HG02610 (cell line): ENCODE results near the gene JPT2.
"Not testable (repeated sequence)": the region's sequence is repeated elsewhere in the genome, so short reads cannot be mapped to it uniquely, and the experiment has no call there.

ENCODE experiments used
- ATAC-seq: cut with Tn5 transposase; IDR thresholded peaks from one replicate; pipeline ENCODE4 v1.9.1; 2021; ENCODE audit warnings: mild to moderate bottlenecking, moderate library complexity; ENCODE audit not compliant: unreplicated experiment

JPT2 gene

GRCh38 chr16:1727651-1728624 lies 49.9 kb downstream of the JPT2 start:
- ATAC-seq = no peak

DNA sequence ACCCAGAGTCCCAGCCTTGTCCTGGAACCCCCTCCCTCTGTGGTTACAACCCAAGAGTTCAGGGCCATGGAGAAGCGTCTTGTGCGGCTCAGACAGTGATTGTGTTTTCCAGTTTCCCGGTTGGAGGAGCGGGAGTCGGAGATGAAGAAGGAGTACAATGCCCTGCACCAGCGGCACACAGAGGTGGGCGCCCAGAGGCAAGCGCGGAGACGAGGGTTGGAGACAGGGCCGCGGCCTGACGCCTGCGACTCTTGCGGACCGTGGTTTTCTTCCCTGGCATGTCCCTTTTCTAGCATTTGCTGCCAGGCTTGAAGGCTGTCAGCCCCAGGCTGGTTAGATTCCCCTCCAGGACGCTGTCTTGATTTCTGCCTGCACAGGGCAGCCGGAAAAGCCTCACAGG lies 50.9 kb downstream of the JPT2 start:
- ATAC-seq = no peak

- no peak for ATAC-seq
These were observed 51.4 kb downstream of the JPT2 start for GRCh38 chr16:1729445-1729844.

DNA sequence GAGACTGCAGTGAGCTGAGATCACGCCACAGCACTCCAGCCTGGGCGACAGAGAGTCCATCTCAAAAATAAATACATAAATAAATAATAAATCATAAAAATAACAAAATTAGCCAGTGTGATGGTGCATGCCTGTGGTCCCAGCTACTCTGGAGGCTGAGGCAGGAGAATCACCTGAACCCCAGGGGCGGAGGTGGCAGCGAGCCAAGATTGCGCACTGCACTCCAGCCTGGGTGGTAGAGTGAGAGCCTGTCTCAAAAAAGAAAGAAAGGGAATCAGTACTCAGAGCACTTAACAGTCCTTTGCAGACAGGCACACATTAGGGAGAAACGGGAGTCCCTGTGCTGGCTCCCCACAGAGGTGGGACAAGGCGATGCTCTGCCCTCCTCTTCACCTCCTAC lies 53.0 kb downstream of the JPT2 start:
- no peak for ATAC-seq

- no peak for ATAC-seq
These were observed 53.5 kb downstream of the JPT2 start for GRCh38 chr16:1731603-1732002.

DNA sequence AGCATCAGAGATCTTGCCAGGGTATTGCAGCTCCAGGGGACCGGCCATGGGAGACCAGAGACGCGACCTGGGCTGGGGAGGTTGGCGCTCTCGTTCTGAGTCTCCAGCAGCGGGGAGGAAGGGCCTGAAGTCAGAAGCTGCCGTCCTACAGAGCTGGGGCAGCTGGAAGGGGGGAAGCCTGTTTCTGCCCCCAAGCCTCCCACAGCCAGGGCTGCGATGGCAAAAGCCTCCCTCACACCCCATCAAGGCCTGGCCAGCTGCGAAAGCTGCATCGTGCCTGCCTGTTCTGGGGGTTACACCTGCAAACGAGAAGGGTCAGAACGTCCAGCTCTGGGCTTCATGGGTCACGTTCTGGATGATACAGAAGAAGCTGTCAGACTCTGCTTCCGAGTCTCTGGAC lies 54.0 kb downstream of the JPT2 start:
- no peak for ATAC-seq

DNA sequence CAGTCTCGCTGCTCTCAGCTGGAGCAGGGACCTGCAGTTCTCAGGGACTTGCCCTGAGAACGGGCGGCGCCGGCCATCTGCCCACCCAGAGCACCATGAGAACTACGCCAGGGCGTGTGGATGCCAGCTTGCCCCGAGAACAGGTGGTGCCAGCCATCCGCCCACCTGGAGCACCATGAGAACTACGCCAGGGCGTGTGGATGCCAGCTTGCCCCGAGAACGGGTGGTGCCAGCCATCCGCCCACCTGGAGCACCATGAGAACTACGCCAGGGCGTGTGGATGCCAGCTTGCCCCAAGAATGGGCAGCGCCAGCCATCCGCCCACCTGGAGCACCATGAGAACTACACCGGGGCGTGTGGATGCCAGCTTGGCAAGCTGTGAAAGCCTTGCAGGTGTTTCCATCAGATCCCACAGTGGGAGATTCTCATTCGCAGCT lies 54.5 kb downstream of the JPT2 start:
- ATAC-seq = not testable (repeated sequence)

- no peak for ATAC-seq
These were observed 56.0 kb downstream of the JPT2 start for GRCh38 chr16:1734123-1734522.

DNA sequence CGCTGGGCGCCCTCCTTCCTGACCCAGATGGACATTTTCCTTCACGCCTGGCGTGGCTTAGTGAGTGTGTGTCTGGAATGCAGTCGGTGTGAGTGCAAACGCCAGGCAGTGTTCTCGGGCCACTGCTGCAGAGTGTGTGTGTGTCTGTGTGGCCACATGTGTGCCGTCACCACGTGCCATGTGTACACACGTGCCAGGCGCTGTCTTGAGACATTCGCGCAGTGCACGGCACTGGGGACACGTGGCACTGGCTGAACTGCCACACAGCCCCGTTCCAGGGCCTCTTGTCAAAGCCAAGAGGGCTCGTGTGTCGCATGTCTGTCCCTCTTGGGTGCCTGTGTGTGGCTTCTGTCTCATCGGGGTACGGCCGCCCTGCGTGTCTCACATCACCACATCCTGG lies 56.7 kb downstream of the JPT2 start:
- ATAC-seq = no peak

GRCh38 chr16:1740234-1740633 lies 62.2 kb downstream of the JPT2 start:
- no peak for ATAC-seq

GRCh38 chr16:1740781-1741490 lies 62.9 kb downstream of the JPT2 start:
- no peak for ATAC-seq

GRCh38 chr16:1741553-1742165 lies 63.6 kb downstream of the JPT2 start:
- ATAC-seq = no peak

DNA sequence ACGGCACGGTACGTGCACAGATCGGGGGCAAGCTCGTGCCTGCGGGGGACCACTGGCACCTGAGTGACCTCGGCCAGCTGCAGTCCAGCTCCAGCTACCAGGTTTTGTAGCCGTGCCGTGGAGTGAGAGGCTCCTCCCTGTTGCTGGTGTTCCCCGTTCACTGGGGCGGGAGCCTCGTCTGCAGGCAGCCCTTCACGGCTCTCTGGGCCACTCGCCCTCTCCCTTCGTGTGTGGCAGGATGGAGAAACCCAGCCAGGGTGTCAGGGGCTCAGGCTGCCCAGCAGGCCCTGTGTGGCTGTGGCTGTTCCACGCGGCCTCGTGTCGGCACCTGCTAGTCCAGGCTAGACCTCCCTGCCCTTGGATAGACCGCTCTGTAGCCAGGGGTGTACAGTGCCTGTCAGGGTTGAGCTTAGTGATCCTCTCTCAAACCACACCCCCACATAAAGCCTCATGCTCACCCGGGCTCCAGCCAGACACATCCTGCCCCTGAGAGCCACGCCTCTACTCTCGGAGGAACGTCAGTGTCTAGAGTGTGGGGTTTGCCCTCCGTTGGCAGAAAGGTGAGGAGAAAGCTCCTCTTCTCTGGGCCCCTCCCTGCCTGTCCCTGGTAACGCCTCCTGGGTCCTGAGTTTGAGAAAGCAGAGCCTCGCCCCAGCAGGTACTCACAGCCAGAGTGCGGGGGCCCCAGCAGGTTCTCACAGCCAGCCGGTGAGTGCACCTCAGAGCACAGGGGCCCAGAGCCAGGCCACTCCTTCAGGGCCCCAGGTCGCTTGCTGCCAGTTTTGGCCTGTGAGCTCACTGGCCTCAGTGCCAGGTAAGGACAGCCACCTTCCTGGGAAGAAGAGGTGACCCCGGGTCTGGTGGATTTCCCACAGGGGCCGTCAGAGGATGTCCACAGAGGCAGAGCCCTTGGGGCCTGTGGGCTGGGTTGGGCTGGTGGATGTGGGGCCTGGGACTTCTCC lies 65.6 kb downstream of the JPT2 start:
- no peak for ATAC-seq

- ATAC-seq = no peak
These were observed 66.3 kb downstream of the JPT2 start for GRCh38 chr16:1744338-1744840.

DNA sequence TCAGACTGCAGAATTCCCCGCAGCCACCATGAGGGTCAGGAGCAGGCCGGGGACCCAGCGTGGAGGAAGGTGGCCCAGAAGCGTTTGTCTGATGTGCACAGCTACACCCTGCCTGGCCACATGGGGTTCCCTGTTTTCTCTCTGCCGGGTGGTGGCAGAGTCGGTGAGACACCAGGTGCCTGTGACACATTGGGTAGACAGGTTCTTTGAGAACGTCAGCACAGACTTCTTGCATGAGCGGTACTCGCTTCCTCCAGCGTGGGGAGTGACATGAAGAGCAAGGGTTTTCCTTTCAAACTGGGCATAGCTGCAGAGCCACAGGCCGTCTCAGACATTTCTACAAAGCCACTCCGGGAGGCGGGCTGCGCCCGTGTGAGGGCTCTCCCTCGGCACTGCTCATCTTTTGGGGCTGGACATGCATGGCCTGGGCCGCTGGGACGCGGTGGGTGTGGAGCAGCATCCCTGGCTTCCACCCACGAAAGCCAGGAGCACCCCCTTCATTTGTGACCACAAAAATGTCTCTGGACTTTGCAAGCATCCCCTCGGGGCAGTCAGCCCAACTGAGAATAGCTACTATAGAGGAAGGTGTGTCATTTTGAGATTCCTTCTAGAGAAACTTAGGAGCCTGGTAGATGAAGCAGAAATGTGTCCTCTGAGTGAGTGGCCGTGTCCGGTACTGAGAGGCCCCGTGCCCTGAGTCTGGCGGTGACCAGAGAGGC lies 67.3 kb downstream of the JPT2 start:
- ATAC-seq = no peak

DNA sequence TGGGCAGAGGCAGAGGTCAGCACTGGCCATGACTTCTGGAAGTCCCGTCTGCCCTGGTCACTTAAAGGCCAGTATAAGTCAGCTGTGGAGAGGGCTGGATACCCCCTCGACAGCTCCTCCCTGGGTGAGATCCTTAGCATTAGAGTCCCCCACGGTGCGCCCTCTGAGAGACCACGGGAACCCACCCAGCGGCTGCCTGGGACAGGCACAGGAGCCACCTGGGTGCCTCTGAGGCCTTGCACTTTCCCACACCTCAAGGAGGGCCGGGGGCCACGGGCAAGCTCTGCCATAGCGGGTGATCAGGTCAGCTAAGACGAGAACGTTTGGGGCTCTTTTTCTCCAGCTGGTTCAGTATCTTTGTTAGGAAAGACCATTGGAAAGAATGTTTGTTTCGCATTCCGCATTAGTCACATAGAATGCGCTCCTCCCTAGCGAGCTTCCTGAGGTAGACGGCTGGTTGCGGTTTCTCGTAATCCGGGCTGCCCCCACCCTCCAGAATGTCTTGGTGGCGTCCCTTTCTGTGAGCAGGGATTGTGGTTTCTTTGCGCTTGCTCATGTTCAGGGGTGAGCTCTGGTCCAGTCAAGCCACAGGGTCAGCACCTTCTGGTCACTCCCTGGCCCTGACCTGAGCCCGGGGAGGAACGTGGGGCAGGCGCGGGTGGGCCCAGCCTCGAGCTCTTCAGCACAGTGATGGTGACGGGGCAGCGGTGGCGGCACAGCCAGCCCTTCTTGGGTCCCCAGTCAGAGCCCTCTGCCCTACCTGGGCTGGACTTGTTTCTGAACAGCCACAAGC lies 68.0 kb downstream of the JPT2 start:
- no peak for ATAC-seq

GRCh38 chr16:1746693-1747195 lies 68.7 kb downstream of the JPT2 start:
- ATAC-seq = no peak

GRCh38 chr16:1747934-1748333 lies 69.9 kb downstream of the JPT2 start:
- no peak for ATAC-seq
